ENCODE results near the gene CGRRF1. TPM values are rescaled to one million over a fixed set of nuclear protein-coding genes. Genes with fewer than 3 reads are reported as not detected.

Gene CGRRF1
- total and polyA plus RNA-seq, 2 of the 13 experiments (the other 11 are each of a cell fraction or from before 2014, with no cell fraction given): 16.8 to 18.2 TPM

- TF ChIP-seq ZUFSP (CRISPR knock-in tag; IDR thresholded peaks at IDR 0.05; ENCODE audit: borderline replicate concordance) (no peak), SCMH1 (CRISPR knock-in tag; IDR thresholded peaks at IDR 0.05; ENCODE audit: borderline replicate concordance) (no peak), ZNF589 (CRISPR knock-in tag; conservative IDR thresholded peaks at IDR 0.05) (no peak), ZMYM4 (CRISPR knock-in tag; IDR thresholded peaks at IDR 0.05) (peak; percentile 71; the same call in 1 of the 2 replicates), ZNF878 (CRISPR knock-in tag; IDR thresholded peaks at IDR 0.05) (no peak), CTCF (CRISPR knock-in tag; IDR thresholded peaks at IDR 0.05) (no peak), ZFP36 (IDR thresholded peaks at IDR 0.05; ENCODE audit: borderline replicate concordance, low read depth, low read length, partially characterized antibody) (no peak), ZNF703 (CRISPR knock-in tag; IDR thresholded peaks at IDR 0.05; ENCODE audit: borderline replicate concordance) (no peak), ZNF644 (CRISPR knock-in tag; IDR thresholded peaks at IDR 0.05; ENCODE audit: low read depth) (peak; percentile 90), GABPB1 (CRISPR knock-in tag; IDR thresholded peaks at IDR 0.05) (peak; percentile 45), IKZF4 (CRISPR knock-in tag; IDR thresholded peaks at IDR 0.05; ENCODE audit: borderline replicate concordance, low read depth, not compliant biosample characterization) (no peak), CREBL2 (CRISPR knock-in tag; IDR thresholded peaks at IDR 0.05; ENCODE audit: borderline replicate concordance) (no peak), ZNF773 (CRISPR knock-in tag; IDR thresholded peaks at IDR 0.05; ENCODE audit: borderline replicate concordance) (no peak), SRSF9 (IDR thresholded peaks at IDR 0.05; ENCODE audit: borderline replicate concordance, insufficient read depth, low read depth, low read length, poor library complexity, severe bottlenecking) (no peak), MAF1 (CRISPR knock-in tag; IDR thresholded peaks at IDR 0.05; ENCODE audit: borderline replicate concordance) (no peak), CBFB (CRISPR knock-in tag; IDR thresholded peaks at IDR 0.05) (no peak), ZMYM3 (CRISPR knock-in tag; IDR thresholded peaks at IDR 0.05) (no peak), ZNF792 (CRISPR knock-in tag; IDR thresholded peaks at IDR 0.05) (0 out of 2 replicates have a peak, but pooled peaks have one; percentile 34), ZNF598 (CRISPR knock-in tag; IDR thresholded peaks at IDR 0.05; ENCODE audit: borderline replicate concordance) (no peak), YEATS2 (CRISPR knock-in tag; IDR thresholded peaks at IDR 0.05; ENCODE audit: borderline replicate concordance) (peak; percentile 35; the same call in 1 of the 2 replicates), ZNF883 (CRISPR knock-in tag; IDR thresholded peaks at IDR 0.05; ENCODE audit: not compliant biosample characterization) (no peak), TOPORS (CRISPR knock-in tag; IDR thresholded peaks at IDR 0.05) (no peak), CERS6 (CRISPR knock-in tag; IDR thresholded peaks at IDR 0.05) (no peak), KDM1A (CRISPR knock-in tag; IDR thresholded peaks at IDR 0.05) (peak; percentile 71; the same call in 1 of the 2 replicates)
Observed at GRCh38 chr14:54556535-54556934, 46.8 kb downstream of the CGRRF1 start (continued).

All from HepG2 (cell line).